Body of pancreas (tissue), 4 donors: ENCODE measurements around the gene PCMT1. TPM values are rescaled to one million over a fixed set of nuclear protein-coding genes. Genes with fewer than 3 reads are reported as not detected.

Experiments
- ATAC-seq: fragments of 150-250 bp; one replicate; pipeline ENCODE4 v1.9.1; 2016
- DNase-seq, 4 donors: peaks; one replicate each; pipeline ENCODE4 v3.0.0-alpha.2; 2019
- H3K27ac ChIP-seq, 4 donors: fragments of 200-600 bp; sonication (generic); 1 replicate in 3 of 4; 2 replicates in 1 of 4; pipeline versions ENCODE4 v1.5.1 to v1.6.1; 2016 to 2019; ENCODE audit warnings: mild to moderate bottlenecking in 1 of 4, mixed read lengths in 1 of 4, moderate library complexity in 1 of 4
- H3K27me3 ChIP-seq, 2 donors: fragments of 200-600 bp; sonication (generic); one replicate each; pipeline ENCODE4 v1.6.0; 2016; ENCODE audit warnings: mild to moderate bottlenecking in 1 of 2
- H3K36me3 ChIP-seq, 2 donors: fragments of 200-600 bp; sonication (generic); replicated peaks in 1 of 2; 2 replicates each; pipeline ENCODE4 v1.5.1; 2016; ENCODE audit warnings: low read depth in 2 of 2; ENCODE audit not compliant: insufficient read depth in 1 of 2
- H3K4me1 ChIP-seq: fragments of 200-600 bp; sonication (generic); one replicate; pipeline ENCODE4 v1.6.0; 2016
- H3K4me3 ChIP-seq, 2 donors: fragments of 200-600 bp; sonication (generic); 1 replicate in 1 of 2; 2 replicates in 1 of 2; pipeline ENCODE4 v1.5.1; 2016 to 2019
- H3K9me3 ChIP-seq, 3 donors: fragments of 200-600 bp; sonication (generic); 1 replicate in 2 of 3; 2 replicates in 1 of 3; pipeline ENCODE4 v1.5.1; 2016
- POLR2A ChIP-seq, 3 donors: fragments of 450-650 bp; IDR thresholded peaks; one replicate each; pipeline ENCODE4 v1.6.1; 2016; ENCODE audit warnings: antibody characterized with exemption in 3 of 3, mild to moderate bottlenecking in 2 of 3
- WGBS, 2 donors: methylation state at CpG; one replicate each; pipeline ENCODE4 v1.1.5; 2017; 5-methylcytosine and 5-hydroxymethylcytosine counted together
- intact Hi-C: fragments of 100-400 bp; cut with DNase I; formaldehyde crosslinking; loops from one replicate; pipeline ENCODE4 v1.15.1; 2023
- total RNA-seq, 2 donors: library from RNA; depleted of rRNA; stranded (reverse); fragments of >200 nt; gene quantifications; one replicate each; pipeline ENCODE4 v1.1.0, GENCODE V29; 2016
- TF ChIP-seq, protein P1 (sequence below), 7 experiments: fragments of 450-650 bp in 4 of 7; fragments of 200-600 bp in 3 of 7; sonication (generic) in 3 of 7; IDR thresholded peaks; one replicate each; pipeline ENCODE4 v1.5.1; 2016 to 2019; ENCODE audit warnings: antibody characterized with exemption in 7 of 7

PCMT1 gene
- total RNA-seq, 2 donors from 2014 or later, result 26.2 to 26.7 TPM

DNA sequence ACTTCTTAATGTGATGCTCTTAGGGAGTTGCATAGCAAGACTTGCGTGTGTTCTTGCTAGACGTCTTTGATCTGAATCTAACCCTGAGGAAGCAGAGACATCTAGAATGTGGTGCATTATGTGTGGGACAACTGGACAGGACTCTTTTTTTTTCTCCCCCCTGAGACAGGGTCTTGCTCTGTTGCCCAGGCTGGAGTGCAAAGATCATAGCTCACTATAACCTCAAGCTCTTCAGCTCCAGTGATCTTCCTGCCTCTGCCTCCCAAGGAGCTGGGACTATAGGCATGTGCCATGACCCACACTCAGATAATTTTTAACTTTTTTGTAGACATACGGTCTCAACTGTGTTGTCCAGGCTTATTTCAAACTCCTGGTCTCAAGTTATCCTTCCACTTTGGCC, 34.0 kb downstream of the PCMT1 start:
- intact Hi-C loops, result no loop called here
- DNase-seq, result no peak
- 83 to 87% methylated on average over 3 of the region's 3 CpGs for WGBS, 2 donors

DNA sequence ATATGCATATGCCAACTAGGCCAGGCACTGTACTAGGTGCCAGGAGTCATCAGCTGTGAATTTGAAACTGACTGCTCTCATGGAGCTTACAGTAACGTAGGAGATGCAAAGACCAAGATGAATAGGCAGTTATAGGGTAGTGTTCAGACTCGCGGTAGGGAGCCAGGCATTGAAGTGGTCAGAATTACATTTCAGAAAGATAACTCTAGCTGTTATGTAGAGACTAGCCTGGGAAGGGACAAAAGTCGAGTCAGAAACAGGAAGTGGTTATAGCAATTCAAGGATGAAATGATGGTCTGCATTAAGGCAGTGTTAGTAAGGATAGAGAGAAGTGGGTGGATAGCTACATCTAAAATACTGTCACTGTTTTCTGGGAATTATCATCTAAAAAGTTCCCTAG, 56.6 kb downstream of the PCMT1 start:
- Histone ChIP-seq H3K27me3 (no peaks in the 10 kb centered on the region), H3K36me3 (peaks cover 0 to 9% of the 10 kb centered on the region in 2 donors), H3K9me3 (no peaks in the 10 kb centered on the region), H3K27ac (no peak overlapping the region), H3K4me3 (no peak overlapping the region), H3K4me1 (no peaks in the 10 kb centered on the region)
- WGBS, 2 donors, result 82 to 85% methylated on average over 4 of the region's 4 CpGs
- no peak for DNase-seq
- TF ChIP-seq POLR2A (IDR thresholded peaks at IDR 0.05), result no peak
- TF ChIP-seq, protein P1, sequence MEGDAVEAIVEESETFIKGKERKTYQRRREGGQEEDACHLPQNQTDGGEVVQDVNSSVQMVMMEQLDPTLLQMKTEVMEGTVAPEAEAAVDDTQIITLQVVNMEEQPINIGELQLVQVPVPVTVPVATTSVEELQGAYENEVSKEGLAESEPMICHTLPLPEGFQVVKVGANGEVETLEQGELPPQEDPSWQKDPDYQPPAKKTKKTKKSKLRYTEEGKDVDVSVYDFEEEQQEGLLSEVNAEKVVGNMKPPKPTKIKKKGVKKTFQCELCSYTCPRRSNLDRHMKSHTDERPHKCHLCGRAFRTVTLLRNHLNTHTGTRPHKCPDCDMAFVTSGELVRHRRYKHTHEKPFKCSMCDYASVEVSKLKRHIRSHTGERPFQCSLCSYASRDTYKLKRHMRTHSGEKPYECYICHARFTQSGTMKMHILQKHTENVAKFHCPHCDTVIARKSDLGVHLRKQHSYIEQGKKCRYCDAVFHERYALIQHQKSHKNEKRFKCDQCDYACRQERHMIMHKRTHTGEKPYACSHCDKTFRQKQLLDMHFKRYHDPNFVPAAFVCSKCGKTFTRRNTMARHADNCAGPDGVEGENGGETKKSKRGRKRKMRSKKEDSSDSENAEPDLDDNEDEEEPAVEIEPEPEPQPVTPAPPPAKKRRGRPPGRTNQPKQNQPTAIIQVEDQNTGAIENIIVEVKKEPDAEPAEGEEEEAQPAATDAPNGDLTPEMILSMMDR (IDR thresholded peaks at IDR 0.05), result no peak
- intact Hi-C loops, result no loop called here
- no peak for ATAC-seq

More for the DNA sequence above, 34.0 kb downstream of the PCMT1 start:
- no peaks in the 10 kb centered on the region for H3K4me1 ChIP-seq
- H3K27ac ChIP-seq, result no peak overlapping the region
- H3K27me3 ChIP-seq, result no peaks in the 10 kb centered on the region
- no peaks in the 10 kb centered on the region for H3K36me3 ChIP-seq
- no peak for ATAC-seq
- no peak overlapping the region for H3K4me3 ChIP-seq
- no peak for TF ChIP-seq POLR2A (IDR thresholded peaks at IDR 0.05)
- TF ChIP-seq, protein P1 (IDR thresholded peaks at IDR 0.05), result no peak
- no peaks in the 10 kb centered on the region for H3K9me3 ChIP-seq

DNA sequence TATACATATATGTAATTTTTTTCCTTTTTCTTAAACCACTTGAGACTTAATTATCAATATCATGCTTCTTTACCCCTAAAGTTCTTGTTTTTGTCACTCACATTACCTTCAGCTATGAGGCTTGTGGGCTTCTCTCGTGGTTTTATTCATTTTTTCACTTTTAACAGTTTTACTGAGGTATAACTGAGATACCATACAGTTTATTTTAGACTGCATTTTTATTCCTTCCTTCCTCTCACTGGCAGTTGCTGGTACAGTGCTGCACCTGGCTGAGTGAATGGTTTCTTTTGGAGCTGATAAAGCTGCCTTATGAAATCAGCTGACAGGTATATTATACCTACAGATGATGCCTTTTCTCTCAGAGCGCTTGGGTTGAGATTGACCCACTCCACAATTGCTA, 60.3 kb downstream of the PCMT1 start:
- DNase-seq, result no peak
- no peaks in the 10 kb centered on the region for H3K4me1 ChIP-seq
- intact Hi-C loops, result no loop called here
- TF ChIP-seq, protein P1 (IDR thresholded peaks at IDR 0.05), result no peak
- 84 to 85% methylated on average over 2 of the region's 2 CpGs for WGBS, 2 donors
- H3K27me3 ChIP-seq, result no peaks in the 10 kb centered on the region
- no peaks in the 10 kb centered on the region for H3K9me3 ChIP-seq
- H3K36me3 ChIP-seq, result peaks cover 0 to 8% of the 10 kb centered on the region in 2 donors
- no peak overlapping the region for H3K27ac ChIP-seq
- H3K4me3 ChIP-seq, result no peak overlapping the region
- ATAC-seq, result no peak

DNA sequence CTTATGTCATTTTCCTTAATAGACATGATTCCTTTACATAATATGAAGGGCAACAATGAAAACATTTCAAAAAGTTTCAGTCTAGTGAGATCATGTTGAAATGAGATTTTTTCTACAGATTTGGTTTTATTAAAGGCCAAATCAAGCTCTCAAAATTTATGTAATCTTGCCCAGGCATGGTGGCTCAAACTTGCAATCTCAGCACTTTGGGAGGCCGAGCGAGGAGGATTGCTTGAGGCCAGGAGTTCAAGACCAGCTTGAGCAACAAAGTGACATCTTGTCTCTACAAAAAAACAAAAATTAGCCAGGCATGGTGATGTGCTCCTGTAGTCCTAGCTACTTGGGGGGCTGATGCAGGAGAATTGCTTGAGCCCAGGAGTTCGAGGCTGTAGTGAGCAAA, 63.8 kb downstream of the PCMT1 start:
- Histone ChIP-seq H3K36me3 (peaks cover 0 to 6% of the 10 kb centered on the region in 2 donors), H3K27me3 (no peaks in the 10 kb centered on the region), H3K27ac (no peak overlapping the region), H3K9me3 (no peaks in the 10 kb centered on the region), H3K4me3 (no peak overlapping the region), H3K4me1 (no peaks in the 10 kb centered on the region)
- no peak for TF ChIP-seq POLR2A (IDR thresholded peaks at IDR 0.05)
- TF ChIP-seq, protein P1 (IDR thresholded peaks at IDR 0.05), result no peak
- DNase-seq (no peak), ATAC-seq (no peak)
- 96 to 98% methylated on average over 3 of the region's 3 CpGs for WGBS, 2 donors
- intact Hi-C loops, result no loop called here

DNA sequence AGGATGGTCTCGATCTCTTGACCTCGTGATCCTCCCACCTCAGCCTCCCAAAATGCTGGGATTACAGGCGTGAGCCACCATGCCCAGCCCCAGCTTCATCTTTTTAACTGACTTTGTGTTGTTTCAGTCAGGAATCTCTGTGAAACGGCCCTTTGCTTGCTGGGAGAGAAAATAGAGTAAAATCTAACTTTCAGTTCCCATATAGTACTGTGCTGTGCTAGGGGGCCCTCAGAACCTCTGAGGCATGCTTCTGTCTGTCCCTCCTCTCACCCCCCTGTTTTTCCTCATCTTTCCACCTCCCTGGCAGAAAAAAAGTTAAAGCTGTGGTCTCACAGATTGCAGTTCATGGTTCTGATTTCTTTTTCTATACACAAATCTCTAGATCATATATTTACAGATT, 66.2 kb downstream of the PCMT1 start:
- ATAC-seq (no peak), DNase-seq (no peak)
- no peak overlapping the region for H3K27ac ChIP-seq
- WGBS, 2 donors, result 96% methylated on average over 4 of the region's 4 CpGs
- intact Hi-C loops, result no loop called here
- TF ChIP-seq, protein P1 (IDR thresholded peaks at IDR 0.05), result no peak
- TF ChIP-seq POLR2A (IDR thresholded peaks at IDR 0.05), result no peak
- H3K4me3 ChIP-seq, result no peak overlapping the region
- H3K9me3 ChIP-seq, result no peaks in the 10 kb centered on the region
- peaks cover 0 to 2% of the 10 kb centered on the region in 2 donors for H3K36me3 ChIP-seq
- H3K4me1 ChIP-seq, result no peaks in the 10 kb centered on the region
- no peaks in the 10 kb centered on the region for H3K27me3 ChIP-seq
